ENCODE data around the gene RBX1.

Gene RBX1

DNA sequence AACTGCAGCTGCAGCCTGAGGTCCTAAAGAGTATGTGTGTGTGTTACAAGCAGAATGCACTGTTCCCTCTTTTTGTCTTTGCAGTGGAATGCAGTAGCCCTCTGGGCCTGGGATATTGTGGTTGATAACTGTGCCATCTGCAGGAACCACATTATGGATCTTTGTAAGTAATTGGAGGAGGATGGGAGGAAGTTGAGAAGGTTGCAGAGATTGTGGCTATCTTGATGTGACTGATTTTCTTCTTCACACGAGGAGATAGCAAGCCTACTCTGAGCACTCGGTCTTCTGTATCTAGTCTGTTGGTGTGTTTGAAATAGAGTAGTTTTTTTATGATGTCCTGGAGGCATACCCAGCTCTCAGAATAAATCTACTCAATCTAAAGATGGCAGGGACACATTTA, 2.3 kb downstream of the RBX1 start:
- in situ Hi-C loops (cut with HindIII; ENCODE audit: low pct_unique_long_range_greater_than_20kb, low sequenced_read_pairs): no loop called here
- DNase-seq (ENCODE audit: low read depth in 1 of 2, low spot score in 1 of 2): peak in 1 of 2 experiments; percentile 6
- no peak for TF ChIP-seq JUND (IDR thresholded peaks at IDR 0.05; ENCODE audit: low read depth)

GRCh38 chr22:40954113-40954512, 2.9 kb downstream of the RBX1 start:
- no peak for TF ChIP-seq JUND (IDR thresholded peaks at IDR 0.05; ENCODE audit: low read depth)
- no peak for DNase-seq (ENCODE audit: low read depth in 1 of 2, low spot score in 1 of 2)
- in situ Hi-C loops (cut with HindIII; ENCODE audit: low pct_unique_long_range_greater_than_20kb, low sequenced_read_pairs): no loop called here

GRCh38 chr22:40955571-40955970, 4.4 kb downstream of the RBX1 start:
- DNase-seq (ENCODE audit: low read depth in 1 of 2, low spot score in 1 of 2): no peak
- TF ChIP-seq JUND (IDR thresholded peaks at IDR 0.05; ENCODE audit: low read depth): no peak
- in situ Hi-C loops (cut with HindIII; ENCODE audit: low pct_unique_long_range_greater_than_20kb, low sequenced_read_pairs): no loop called here

DNA sequence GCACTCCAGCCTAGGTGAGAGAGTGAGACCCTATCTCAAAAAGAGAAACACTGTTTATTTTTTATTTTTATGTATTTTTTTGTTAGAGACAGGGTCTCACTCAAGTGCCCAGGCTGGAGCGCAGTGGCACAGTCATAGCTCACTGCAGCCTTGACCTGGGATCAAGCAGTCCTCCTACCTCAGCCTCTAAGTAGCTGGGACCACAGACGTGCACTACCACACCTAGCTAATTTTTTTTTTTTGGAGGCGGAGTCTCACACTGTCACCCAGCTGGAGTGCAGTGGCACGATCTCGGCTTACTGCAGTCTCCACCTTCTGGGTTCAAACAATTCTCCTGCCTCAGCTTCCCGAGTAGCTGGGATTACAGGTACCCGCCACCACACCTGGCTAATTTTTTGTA, 6.4 kb downstream of the RBX1 start:
- TF ChIP-seq JUND (IDR thresholded peaks at IDR 0.05; ENCODE audit: low read depth): no peak
- in situ Hi-C loops (cut with HindIII; ENCODE audit: low pct_unique_long_range_greater_than_20kb, low sequenced_read_pairs): no loop called here
- no peak for DNase-seq (ENCODE audit: low read depth in 1 of 2, low spot score in 1 of 2)

- DNase-seq (ENCODE audit: low read depth in 1 of 2, low spot score in 1 of 2): no peak
- in situ Hi-C loops (cut with HindIII; ENCODE audit: low pct_unique_long_range_greater_than_20kb, low sequenced_read_pairs): no loop called here
- no peak for TF ChIP-seq JUND (IDR thresholded peaks at IDR 0.05; ENCODE audit: low read depth)
These were observed 7.1 kb downstream of the RBX1 start for GRCh38 chr22:40958299-40958698.

DNA sequence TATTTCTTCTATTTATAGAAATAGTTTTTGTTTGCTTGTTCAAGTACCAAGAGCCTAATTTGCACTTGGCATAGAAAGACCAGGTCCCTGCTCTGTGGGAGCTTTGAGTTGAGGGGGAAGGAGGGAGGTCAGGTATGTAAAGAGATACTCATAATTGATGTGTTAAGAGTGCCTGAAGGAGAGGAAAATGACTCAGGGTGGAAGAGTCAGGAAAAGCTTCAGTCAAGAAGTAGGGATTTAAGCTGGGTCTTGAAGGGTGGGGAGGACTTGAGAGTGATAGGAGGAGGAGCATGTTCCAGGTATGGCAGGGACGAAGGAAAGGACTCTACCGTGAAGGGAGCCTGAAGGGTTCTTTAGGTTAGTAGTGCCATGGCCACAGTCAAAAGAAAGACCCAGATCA, 9.0 kb downstream of the RBX1 start:
- DNase-seq (ENCODE audit: low read depth in 1 of 2, low spot score in 1 of 2): no peak
- no peak for TF ChIP-seq JUND (IDR thresholded peaks at IDR 0.05; ENCODE audit: low read depth)
- in situ Hi-C loops (cut with HindIII; ENCODE audit: low pct_unique_long_range_greater_than_20kb, low sequenced_read_pairs): no loop called here

DNA sequence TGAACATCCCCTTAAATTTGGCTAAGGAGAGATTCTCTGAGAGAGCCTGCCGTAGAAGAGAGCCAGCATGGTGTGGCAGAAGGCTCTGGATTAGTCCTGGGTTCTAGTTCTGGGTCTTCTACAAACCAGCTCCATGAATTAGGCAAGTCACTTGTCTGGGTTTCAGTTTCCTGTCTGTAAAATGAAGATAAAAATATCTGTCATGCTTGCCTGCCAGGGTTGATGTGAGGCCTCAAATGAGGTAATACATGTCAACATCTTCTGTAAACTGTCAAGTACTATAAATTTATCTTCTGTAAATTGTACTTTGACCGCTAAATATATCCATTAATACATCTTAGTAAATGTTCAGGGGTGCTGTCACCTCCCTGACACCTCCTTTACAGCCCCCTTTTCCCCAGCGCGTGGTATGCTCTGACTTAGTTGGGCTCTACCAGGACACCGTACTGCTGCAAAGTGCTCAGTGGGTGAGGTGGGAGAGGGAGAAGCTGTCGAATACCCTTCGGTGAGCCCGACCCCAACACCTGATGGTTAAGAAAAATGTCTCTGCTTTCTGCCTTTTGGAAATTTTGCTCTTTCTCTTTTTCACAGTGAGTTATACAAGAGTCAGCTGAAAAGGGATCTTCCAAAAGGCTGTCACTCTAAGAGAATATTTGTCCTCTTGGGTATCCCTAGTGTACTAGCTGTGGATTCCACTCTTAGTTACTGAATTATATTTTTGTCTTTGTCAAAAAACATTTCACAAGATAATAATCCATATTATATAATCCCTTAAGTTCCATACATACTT, 15.0 kb downstream of the RBX1 start:
- DNase-seq (ENCODE audit: low read depth in 1 of 2, low spot score in 1 of 2): no peak
- no peak for TF ChIP-seq JUND (IDR thresholded peaks at IDR 0.05; ENCODE audit: low read depth)
- in situ Hi-C loops (cut with HindIII; ENCODE audit: low pct_unique_long_range_greater_than_20kb, low sequenced_read_pairs): no loop called here

DNA sequence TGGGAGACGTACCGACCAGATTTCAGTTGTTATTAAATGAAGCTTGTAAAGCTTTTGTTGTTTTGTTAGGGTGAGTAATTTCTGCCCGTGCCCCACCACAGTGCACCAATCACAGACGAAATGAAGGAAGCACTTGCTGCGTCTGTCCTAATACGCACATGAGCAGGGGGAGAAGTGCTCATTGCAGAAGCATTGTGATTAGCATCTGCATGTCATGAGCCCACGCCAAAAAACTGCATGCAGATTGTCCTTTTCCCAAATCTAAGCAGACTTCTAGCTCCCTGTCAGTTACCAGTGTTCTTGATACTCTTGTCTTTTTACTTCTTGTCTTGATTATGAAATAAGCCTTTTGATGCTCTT, 15.5 kb downstream of the RBX1 start:
- in situ Hi-C loops (cut with HindIII; ENCODE audit: low pct_unique_long_range_greater_than_20kb, low sequenced_read_pairs): no loop called here
- no peak for DNase-seq (ENCODE audit: low read depth in 1 of 2, low spot score in 1 of 2)
- no peak for TF ChIP-seq JUND (IDR thresholded peaks at IDR 0.05; ENCODE audit: low read depth)

DNA sequence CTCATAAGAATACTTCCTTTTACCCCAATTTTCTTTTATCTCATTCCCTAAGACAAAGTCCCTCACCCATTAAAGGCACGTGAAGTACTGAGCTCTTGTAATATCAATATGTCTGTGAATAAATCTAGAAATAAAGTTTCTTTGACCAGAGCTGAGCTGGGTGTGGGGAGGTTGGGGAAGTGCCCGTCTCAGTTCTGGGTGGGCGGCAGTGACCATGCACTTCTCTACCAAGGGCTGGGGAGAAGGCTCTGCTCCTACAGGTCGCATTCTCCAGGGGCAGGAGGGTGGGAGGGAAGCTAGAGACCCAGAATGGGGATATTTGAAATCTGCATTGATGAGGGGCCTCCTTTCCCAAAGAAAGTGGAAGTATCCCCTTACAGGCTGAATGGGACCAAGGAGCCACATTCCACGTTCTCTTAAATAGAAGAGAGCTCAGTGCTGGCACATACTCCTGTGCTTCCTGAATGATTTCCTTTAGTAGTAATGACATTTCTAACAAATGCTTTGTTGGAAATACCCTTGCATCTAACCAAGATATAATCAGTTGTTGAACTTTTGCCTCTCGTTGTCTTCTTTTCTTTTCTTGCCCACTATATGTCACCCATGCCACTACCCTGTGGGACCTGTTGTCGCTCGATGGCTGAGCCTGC, 16.1 kb downstream of the RBX1 start:
- in situ Hi-C loops (cut with HindIII; ENCODE audit: low pct_unique_long_range_greater_than_20kb, low sequenced_read_pairs): no loop called here
- TF ChIP-seq JUND (IDR thresholded peaks at IDR 0.05; ENCODE audit: low read depth): no peak
- no peak for DNase-seq (ENCODE audit: low read depth in 1 of 2, low spot score in 1 of 2)

DNA sequence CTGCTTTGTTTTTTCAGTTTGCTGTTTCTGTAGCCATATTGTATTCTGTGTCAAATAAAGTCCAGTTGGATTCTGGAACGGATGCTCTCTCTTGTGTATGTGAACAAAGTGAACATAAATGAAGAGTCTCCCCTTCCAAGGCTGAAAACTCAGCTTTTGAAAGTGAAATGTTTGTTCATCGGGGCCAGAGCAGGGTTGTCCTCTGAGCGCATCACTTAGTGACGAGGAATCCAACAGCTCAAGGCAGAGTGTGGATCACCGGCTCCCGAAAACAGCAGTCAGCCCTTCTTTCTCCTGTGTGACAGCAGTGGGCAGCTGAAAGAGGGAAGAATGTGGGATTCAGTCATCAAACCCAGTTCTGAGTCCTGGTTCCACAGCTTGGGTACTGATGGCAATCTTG, 21.4 kb downstream of the RBX1 start:
- DNase-seq (ENCODE audit: low read depth in 1 of 2, low spot score in 1 of 2): no peak
- no peak for TF ChIP-seq JUND (IDR thresholded peaks at IDR 0.05; ENCODE audit: low read depth)
- in situ Hi-C loops (cut with HindIII; ENCODE audit: low pct_unique_long_range_greater_than_20kb, low sequenced_read_pairs): no loop called here

DNA sequence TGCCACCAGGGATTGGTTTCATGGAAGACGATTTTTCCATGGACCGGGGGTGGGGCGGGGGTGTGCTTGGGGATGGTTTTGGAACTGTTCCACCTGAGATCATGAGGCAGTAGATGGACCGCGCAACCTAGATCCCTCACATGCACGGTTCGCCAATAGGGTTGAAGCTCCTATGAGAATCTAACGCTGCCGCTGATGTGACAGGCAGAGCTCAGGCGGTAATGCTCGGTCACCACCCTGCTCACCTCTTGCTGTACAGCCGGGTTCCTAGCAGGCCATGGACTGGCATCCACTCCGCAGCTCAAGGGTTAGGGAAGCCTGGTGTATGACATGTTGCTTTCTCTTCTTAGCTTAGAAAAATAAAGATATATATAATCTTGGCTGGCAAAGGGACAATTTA, 22.0 kb downstream of the RBX1 start:
- in situ Hi-C loops (cut with HindIII; ENCODE audit: low pct_unique_long_range_greater_than_20kb, low sequenced_read_pairs): no loop called here

GRCh38 chr22:40975366-40975765, 24.2 kb downstream of the RBX1 start:
- no peak for TF ChIP-seq JUND (IDR thresholded peaks at IDR 0.05; ENCODE audit: low read depth)
- DNase-seq (ENCODE audit: low read depth in 1 of 2, low spot score in 1 of 2): no peak
- in situ Hi-C loops (cut with HindIII; ENCODE audit: low pct_unique_long_range_greater_than_20kb, low sequenced_read_pairs): no loop called here

More for the DNA sequence above, 22.0 kb downstream of the RBX1 start:
- DNase-seq (ENCODE audit: low read depth in 1 of 2, low spot score in 1 of 2): no peak
- no peak for TF ChIP-seq JUND (IDR thresholded peaks at IDR 0.05; ENCODE audit: low read depth)

- no peak for TF ChIP-seq JUND (IDR thresholded peaks at IDR 0.05; ENCODE audit: low read depth)
- in situ Hi-C loops (cut with HindIII; ENCODE audit: low pct_unique_long_range_greater_than_20kb, low sequenced_read_pairs): no loop called here
- no peak for DNase-seq (ENCODE audit: low read depth in 1 of 2, low spot score in 1 of 2)
These were observed 25.9 kb downstream of the RBX1 start for GRCh38 chr22:40976866-40977700.

Data from T47D (cell line).